Central memory CD4-positive, alpha-beta T cell (primary cell): ENCODE results near the gene NCOR2.

Experiments used
- DNase-seq: peaks from one replicate; pipeline ENCODE4 v3.0.0; 2022

Gene NCOR2

GRCh38 chr12:124542021-124542949 lies 25.1 kb downstream of the NCOR2 start:
- DNase-seq = no peak

GRCh38 chr12:124541322-124541721 lies 26.1 kb downstream of the NCOR2 start:
- no peak for DNase-seq

DNA sequence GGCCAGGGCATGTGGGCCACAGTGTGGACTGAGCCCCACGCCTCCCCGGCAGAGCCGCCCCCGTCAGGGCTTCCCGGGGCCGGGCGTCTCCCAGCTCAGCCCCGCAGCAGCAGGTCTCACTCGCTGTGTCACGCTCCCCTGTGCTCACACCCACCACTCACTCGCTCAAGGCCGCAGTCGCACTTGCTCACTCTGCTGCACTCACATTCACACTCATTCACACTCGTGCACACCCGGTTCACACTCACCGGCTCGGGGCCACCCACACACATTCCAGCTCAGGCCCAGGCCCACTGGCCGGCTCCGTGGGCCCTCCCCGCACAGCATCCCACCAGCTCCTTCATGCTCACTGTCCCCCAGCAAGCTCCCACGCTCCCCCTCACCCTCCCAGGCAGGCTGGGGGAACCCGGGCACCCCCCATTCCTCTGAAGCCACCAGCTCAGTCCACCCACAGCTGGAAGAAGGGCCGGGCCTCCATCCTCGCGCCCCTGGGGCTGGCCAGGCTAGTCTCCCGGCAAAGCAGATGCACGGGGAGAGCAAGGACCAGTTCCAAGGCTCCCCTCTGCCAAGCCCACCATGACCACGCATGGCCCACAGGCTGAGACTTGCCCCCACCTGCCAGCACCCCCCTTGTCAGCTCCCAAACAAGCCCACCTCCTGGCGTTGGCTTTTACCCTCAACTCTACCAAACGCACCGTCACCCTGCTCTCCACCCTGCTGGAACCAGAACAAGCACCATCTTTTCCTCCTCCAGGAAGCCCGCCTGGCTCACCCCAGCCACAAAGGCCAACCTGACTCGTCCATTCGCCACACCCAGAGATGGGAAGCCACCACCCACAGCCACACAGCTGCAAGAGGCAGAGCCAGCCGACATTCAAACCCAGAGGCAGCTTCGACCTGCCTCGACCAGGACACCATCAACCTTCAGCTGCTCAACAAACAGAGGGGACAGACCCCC lies 28.0 kb downstream of the NCOR2 start:
- no peak for DNase-seq

DNA sequence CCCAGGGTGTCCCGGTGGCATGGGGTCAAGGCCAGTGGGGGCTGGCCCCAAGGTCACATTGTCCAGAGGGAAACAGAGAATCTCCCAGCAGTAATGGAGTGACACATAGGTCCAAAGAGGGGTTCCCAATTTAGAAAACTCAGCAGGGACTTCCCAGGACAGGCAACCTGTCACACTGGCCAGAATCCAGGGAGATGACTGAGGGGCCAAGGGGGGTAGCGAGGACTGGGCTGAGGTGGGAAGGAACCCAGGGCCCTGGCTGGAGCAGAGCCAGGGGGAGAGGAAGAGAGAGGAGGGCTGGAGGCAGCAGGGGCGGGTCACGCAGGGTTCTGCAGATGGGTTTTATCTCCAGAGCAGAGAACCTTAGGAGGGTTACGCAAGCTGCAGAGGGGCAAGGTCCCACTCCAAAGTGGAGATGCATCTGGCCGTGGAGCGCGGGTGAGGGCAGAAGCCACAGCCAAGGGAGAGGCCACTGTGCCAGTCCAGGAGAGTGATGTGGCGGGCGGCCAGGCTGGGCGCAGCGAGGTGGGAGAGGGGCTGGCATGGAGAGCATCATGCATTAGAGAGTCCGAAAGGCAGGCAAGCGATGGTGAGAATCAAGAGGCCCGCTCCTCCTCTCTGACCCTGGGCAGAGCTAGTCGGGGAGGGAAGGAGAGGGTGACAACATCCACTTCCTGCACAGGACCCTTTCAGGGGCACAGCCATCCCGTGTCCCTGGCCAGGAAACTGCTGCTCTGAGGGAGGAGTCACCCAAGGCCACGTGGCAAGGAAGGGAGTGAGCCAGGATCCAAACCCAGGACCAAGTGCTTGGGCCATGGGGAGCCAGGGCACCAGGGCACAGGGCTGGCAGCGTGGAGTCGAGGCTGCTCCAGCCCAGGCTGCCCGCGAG lies 29.0 kb downstream of the NCOR2 start:
- no peak for DNase-seq

DNA sequence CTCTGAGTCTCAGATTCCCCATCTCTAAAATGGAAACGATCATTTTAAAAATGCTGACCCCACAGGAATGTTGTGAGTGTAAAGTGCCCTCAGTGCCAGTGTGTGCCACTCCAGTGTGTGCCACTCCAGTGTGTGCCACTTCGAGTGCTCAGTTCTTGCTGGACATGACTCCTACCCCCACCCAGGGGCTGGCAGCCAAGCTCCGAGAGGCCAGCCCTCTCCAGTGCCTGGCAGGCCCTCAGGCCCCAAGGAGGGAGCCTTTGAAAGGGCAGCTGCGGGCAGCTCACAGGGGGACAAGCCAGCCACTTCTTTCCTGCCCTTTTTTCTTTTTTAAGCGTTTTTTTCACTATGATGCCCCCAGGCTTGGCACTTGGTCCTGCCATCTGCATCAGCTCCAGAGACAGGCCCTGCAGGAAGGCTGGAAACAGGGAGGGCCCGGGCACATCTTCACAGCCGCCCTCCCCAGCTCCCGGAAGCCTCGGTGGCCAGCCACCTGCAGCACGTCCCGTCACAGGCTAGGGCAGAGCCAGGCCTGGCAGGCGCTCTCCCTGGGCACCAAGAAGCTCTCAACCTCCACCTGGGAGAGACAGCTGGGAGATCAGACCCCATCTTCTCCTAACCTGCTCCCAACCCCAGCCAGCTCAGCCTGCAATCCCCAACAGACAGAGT lies 29.8 kb downstream of the NCOR2 start:
- DNase-seq = no peak

DNA sequence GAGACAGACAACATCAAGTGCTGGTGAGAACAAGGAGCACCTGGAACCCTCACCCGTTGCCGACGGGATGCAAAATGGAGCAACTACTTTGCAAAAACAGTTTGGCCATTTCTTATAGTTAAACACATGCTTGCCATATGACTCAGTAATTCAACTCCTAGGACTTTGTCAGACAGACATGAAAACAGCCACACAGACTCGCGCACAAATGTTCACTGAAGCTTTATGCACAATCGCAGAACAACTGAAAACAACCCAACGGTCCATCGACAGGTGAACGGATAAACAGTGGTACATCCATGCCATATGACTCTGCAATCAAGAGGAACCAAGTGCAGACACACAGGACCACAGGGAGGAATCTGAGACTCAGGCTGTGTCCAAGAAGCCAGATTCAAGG lies 30.8 kb downstream of the NCOR2 start:
- no peak for DNase-seq

- DNase-seq = no peak
Observed at GRCh38 chr12:124534776-124535740, 32.4 kb downstream of the NCOR2 start.

DNA sequence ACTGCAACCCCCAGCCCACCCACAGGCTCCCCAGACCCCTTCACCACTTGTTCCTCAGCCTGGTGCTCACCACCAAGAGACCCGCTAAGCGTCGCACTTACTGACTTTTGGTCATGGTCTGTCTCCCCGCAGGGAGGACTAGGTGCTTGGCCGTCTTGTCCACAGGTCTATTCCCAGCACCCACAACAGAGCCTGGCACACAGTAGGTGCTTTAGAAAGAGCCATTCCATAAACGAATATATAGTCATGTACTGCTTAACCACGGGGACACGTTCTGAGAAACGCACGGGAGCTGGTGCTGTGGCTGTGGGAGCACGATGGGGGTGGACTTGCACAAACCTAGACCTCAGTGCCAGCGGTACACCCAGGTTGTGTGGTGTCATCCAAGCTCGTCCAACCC lies 34.0 kb downstream of the NCOR2 start:
- DNase-seq = no peak

DNA sequence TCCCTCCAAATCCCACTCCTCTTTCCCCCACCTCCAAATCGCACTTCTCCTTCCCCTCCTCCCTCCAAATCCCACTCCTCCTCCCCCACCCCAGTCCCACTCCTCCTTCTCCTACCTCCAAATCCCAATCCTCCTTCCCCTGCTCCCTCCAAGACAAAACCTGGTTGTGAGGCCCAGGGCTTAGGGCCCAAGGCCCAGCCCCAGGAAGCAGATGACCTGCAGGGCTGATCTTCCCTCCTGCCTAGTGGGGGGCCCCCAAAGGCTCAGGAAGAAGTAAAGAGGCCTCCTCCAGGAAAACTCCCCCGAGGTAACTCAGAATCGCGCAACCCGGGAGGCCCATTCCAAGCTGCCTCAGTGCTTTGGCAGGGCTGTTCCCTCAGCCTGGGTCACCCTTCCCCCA lies 34.4 kb downstream of the NCOR2 start:
- DNase-seq = no peak

- DNase-seq = no peak
Observed at GRCh38 chr12:124532331-124532750, 35.1 kb downstream of the NCOR2 start.

DNA sequence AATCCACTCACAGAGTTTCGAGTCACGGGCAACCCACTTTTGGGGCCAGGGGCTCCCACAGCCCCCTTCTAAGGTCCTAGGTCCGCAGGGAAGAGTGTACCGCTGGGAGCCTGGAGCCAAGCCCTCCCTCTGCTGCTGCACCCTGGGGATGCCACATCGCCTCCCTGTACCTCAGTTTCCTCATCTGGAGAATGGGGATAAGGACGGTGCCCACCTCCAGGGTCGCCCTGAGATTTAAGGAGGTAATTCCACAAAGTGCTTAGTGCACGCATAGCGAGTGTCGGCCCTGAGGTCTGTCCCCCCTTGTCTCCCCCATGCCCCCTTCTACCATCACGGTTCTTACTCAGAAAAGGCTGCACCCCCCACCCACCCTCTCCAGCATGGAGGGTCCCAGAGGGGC lies 35.5 kb downstream of the NCOR2 start:
- no peak for DNase-seq

DNA sequence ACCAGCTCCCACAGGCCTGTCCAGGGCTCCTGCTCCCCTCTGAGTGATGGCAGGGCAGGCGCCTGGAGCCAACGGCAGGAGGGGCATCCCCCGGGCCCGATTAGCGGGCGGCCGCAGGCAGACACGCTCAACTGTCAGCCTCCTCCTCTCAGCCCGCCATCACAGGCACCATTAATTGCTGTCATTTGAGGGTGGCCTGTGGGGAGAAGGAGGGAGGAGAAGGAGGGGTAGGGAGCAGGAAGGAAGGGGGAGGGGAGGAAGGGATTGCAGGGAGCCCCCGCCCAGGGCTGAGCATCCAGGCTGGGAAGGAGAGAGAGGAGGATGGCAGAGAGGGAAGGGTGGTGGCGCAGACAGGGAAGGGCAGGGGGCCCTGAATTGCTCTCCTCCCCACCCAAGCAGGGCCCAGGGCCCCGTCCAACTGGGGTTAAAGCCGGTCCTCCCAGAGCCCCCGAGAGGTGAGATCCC lies 36.1 kb downstream of the NCOR2 start:
- no peak for DNase-seq

GRCh38 chr12:124530637-124531263 lies 36.7 kb downstream of the NCOR2 start:
- DNase-seq = no peak

DNA sequence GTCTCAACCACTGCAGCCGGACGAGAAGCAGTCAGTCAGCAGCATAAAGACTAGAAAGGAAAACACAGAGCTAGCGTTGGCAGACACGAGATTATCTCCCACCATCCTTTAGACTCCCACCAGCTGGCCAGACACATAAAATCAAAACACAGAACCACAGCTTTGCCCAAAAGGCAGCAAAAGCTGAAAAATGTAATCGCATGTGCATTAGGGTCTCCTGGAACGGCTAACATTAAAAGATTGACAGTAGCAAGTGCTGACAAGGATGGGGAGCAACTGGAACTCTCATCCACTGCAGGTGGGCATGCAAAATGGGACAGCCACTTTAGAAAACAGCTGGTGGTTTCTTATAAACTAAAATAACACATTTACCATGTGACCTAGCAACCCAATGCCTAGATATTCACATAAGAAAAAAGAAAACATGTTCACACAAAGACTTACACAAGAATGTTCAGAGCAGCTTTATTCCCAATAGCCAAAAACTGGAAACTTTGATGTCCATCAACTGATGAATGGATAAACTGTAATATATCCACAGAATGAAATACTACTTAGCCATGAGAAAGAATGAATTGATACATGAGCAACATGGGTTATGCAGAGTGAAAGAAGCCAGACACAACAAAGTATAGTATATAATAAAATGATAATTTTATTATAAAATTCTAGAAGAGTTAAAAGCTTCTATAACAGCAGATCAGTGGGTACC lies 37.7 kb downstream of the NCOR2 start:
- DNase-seq = no peak

DNA sequence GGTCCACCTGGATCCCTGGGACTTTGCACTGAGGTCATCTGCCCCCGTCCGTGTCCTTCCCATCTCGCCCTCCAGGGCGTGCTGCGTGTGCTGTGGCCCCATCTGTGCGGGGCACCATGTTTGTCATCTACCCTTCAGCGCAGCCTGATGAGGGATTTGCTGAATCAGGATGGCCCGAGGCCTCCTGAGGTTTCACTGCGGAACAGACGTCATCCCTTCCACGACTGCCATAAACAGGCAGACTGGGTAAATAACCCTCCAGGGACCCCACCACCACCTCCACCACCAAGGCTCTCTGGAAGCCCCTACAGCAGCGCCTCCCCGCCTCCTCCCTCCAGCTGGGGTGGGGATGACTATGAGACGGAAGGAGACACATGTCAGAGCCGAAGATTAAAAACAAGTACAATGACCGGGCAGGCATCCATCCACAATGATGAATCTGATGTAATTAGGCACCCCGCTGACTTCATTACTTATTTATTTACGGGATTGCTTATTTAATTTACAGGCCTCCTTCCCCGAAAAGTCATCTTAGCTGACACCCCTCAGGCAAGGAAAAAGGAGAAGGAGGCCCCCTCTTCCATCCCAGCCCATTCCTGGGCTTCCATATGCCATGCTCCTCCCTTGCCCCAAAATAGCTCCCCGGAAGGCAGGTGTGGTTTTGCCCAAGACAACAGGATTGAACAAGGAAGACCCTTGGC lies 39.4 kb downstream of the NCOR2 start:
- no peak for DNase-seq

DNA sequence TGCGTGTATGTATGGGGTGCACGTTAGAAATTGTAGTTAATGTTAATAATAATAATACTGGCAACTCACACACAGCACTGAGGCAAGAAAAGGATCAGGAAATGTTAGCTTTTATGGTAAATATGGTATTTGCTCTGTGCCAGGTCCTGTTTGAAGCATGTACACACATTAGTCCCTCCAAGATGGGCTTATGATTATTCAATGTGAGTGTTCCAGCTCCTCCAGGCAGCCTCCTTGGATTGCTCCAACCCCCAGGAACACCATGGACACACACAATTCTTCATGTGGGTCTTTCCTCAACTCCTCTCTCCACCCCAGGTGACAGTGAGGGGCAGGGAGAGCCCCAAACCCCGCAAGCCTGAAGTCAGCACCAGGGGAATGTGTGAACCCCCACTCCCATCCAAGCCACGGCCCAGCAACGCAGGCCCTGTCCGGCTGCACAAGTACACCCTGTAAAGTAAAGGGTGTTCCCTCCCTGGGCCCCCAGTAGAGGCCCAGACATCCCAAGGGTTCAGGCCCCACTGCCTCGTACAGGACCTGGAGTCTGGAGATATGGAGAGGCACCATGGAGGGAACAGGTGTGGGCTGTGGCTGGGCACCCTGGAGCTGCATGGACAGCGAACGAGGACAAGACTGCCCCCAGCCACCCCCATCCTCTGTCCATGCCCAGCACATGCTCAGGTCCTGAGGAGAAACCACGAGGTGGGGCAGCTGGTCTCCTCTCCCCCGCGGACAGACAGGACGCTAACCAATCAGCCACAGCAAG lies 41.3 kb downstream of the NCOR2 start:
- DNase-seq = no peak

- DNase-seq = no peak
Observed at GRCh38 chr12:124525455-124525854, 42.0 kb downstream of the NCOR2 start.
